K562 (cell line): ENCODE data around the gene ADAMTS14. TPM values are rescaled to one million over a fixed set of nuclear protein-coding genes. Genes with fewer than 3 reads are reported as not detected.

ENCODE experiments used
- ARID1B ChIP-seq: fragments of 450-650 bp; IDR thresholded peaks from 2 replicates; pipeline ENCODE4 v1.6.1; 2016; ENCODE audit warnings: antibody characterized with exemption, mild to moderate bottlenecking, inconsistent platforms
- BCL6 ChIP-seq: fragments of 250-450 bp; sonication (Bioruptor Pico); IDR thresholded peaks from 2 replicates; pipeline ENCODE4 v1.4.0; 2020
- BRCA1 ChIP-seq, 2 experiments: fragments of 450-650 bp in 1 of 2; sonication (generic) in 1 of 2; formaldehyde crosslinking in 1 of 2; IDR thresholded peaks; 2 replicates each; pipeline versions ENCODE4 v1.5.0 to v1.6.1; 2017 to 2020; ENCODE audit warnings: mild to moderate bottlenecking in 1 of 2, missing genetic modification reagents in 1 of 2
- CREM ChIP-seq: IDR thresholded peaks from 2 replicates; pipeline ENCODE4 v1.6.1; 2014; ENCODE audit warnings: antibody characterized with exemption, low read depth
- CTBP1 ChIP-seq: fragments of 450-650 bp; IDR thresholded peaks from 2 replicates; pipeline ENCODE4 v1.6.1; 2016; ENCODE audit warnings: borderline replicate concordance
- NFXL1 ChIP-seq: fragments of 450-650 bp; formaldehyde crosslinking; IDR thresholded peaks from 2 replicates; pipeline ENCODE4 v1.4.0; 2021; ENCODE audit warnings: mild to moderate bottlenecking
- NR1H2 ChIP-seq: sonication (generic); formaldehyde crosslinking; IDR thresholded peaks from 2 replicates; pipeline ENCODE4 v1.4.0; 2020; ENCODE audit warnings: mild to moderate bottlenecking, missing genetic modification reagents
- NR2F6 ChIP-seq: fragments of 450-650 bp; formaldehyde crosslinking; IDR thresholded peaks from 2 replicates; pipeline ENCODE4 v1.4.0; 2020; ENCODE audit warnings: mild to moderate bottlenecking
- RBFOX2 ChIP-seq: fragments of 200-400 bp; formaldehyde crosslinking; IDR thresholded peaks from 2 replicates; pipeline ENCODE4 v1.6.1; 2017; ENCODE audit warnings: low read depth, mild to moderate bottlenecking, low read length, moderate library complexity
- RBM25 ChIP-seq: fragments of 200-400 bp; formaldehyde crosslinking; IDR thresholded peaks from 2 replicates; pipeline ENCODE4 v1.6.1; 2018; ENCODE audit warnings: low read length, low read depth, moderate library complexity; ENCODE audit not compliant: severe bottlenecking
- RCOR1 ChIP-seq, 2 experiments: IDR thresholded peaks; 2 replicates each; pipeline ENCODE4 v1.6.1; 2012; ENCODE audit warnings: low read depth in 2 of 2, low read length in 2 of 2, borderline replicate concordance in 1 of 2, improper control_type of control experiment in 1 of 2
- SIN3B ChIP-seq: fragments of 450-650 bp; IDR thresholded peaks from 2 replicates; pipeline ENCODE4 v1.6.1; 2017; ENCODE audit warnings: low read depth, mild to moderate bottlenecking, moderate library complexity
- SMARCE1 ChIP-seq: fragments of 450-650 bp; IDR thresholded peaks from 2 replicates; pipeline ENCODE4 v1.7.1; 2016; ENCODE audit warnings: mild to moderate bottlenecking
- TAF7 ChIP-seq: fragments of 450-650 bp; IDR thresholded peaks from 2 replicates; pipeline ENCODE4 v1.6.1; 2016; ENCODE audit warnings: missing genetic modification characterization, missing compliant biosample characterization
- TFAM ChIP-seq: fragments of 250-450 bp; sonication (Bioruptor Pico); conservative IDR thresholded peaks from 2 replicates; pipeline ENCODE4 v1.5.0; 2021; ENCODE audit warnings: mild to moderate bottlenecking, moderate library complexity
- XRCC4 ChIP-seq: IDR thresholded peaks from one replicate; pipeline ENCODE4 v1.6.1; 2011; ENCODE audit not compliant: insufficient read depth, insufficient read length; ENCODE audit errors: extremely low read depth
- ZFPM2 ChIP-seq: fragments of 250-450 bp; sonication (Bioruptor Pico); IDR thresholded peaks from 2 replicates; pipeline ENCODE4 v1.5.1; 2022; ENCODE audit warnings: mild to moderate bottlenecking
- ZNF384 ChIP-seq: IDR thresholded peaks from 2 replicates; pipeline ENCODE4 v1.6.1; 2012; ENCODE audit warnings: low read depth, low read length, improper control_type of control experiment
- ZNF707 ChIP-seq: fragments of 250-450 bp; sonication (Bioruptor Pico); conservative IDR thresholded peaks from 2 replicates; pipeline ENCODE4 v1.8.0; 2022; ENCODE audit warnings: inconsistent platforms, mild to moderate bottlenecking, moderate library complexity
- ZNF76 ChIP-seq: fragments of 250-450 bp; sonication (Bioruptor Pico); IDR thresholded peaks from 2 replicates; pipeline ENCODE4 v1.4.0; 2020; ENCODE audit warnings: mild to moderate bottlenecking, moderate library complexity, borderline replicate concordance
- ZNF77 ChIP-seq: fragments of 250-450 bp; sonication (Bioruptor Pico); IDR thresholded peaks from 2 replicates; pipeline ENCODE4 v1.5.0; 2020
- ZNF79 ChIP-seq: fragments of 250-450 bp; sonication (Bioruptor Pico); IDR thresholded peaks from 2 replicates; pipeline ENCODE4 v1.4.0; 2020; ENCODE audit warnings: low read depth, mild to moderate bottlenecking, moderate library complexity
- polyA plus RNA-seq, 8 experiments: library from polyadenylated mRNA; depleted of rRNA in 4 of 8; stranded (reverse) in 5 of 8; unstranded in 3 of 8; fragments of >200 nt; fragmentation: Nextera tagmentation in 2 of 8; fragmentation: Illumina TruSeq in 1 of 8; extraction: Ambion mirVana in 2 of 8; extraction: Trizol in 1 of 8; gene quantifications; 2 replicates each; pipeline versions ENCODE4 v1.2.1 to v1.2.3, GENCODE V29; 2011 to 2014; ENCODE audit warnings: inconsistent platforms in 1 of 8, missing spikeins in 1 of 8
- total RNA-seq, 7 experiments: library from RNA; depleted of rRNA in 6 of 7; stranded (reverse); fragments of >200 nt in 6 of 7; fragmentation: Illumina TruSeq in 2 of 7; extraction: Trizol in 2 of 7; gene quantifications; 2 replicates each; pipeline versions ENCODE4 v1.2.1 to v1.2.3, GENCODE V29; 2011 to 2021; ENCODE audit warnings: low replicate concordance in 1 of 7
- TF ChIP-seq, protein P1 (sequence below): fragments of 200-800 bp; sonication (Bioruptor generic); IDR thresholded peaks from 2 replicates; pipeline ENCODE4 v1.6.1; 2017; ENCODE audit warnings: missing genetic modification characterization, missing compliant biosample characterization
- TF ChIP-seq, protein P2 (sequence below), 2 experiments: IDR thresholded peaks; 2 replicates each; pipeline ENCODE4 v1.6.1; 2012; ENCODE audit warnings: improper control_type of control experiment in 2 of 2, low read depth in 2 of 2, low read length in 2 of 2, borderline replicate concordance in 1 of 2
- TF ChIP-seq, protein P3 (sequence below): fragments of 250-450 bp; sonication (Bioruptor Pico); IDR thresholded peaks from 2 replicates; pipeline ENCODE4 v1.4.0; 2020; ENCODE audit warnings: mild to moderate bottlenecking

ADAMTS14 gene
- total and polyA plus RNA-seq, 9 of the 15 experiments (the other 6 are each of a cell fraction or from before 2014, with no cell fraction given): 0.04 to 37.4 (median 15.9) TPM

DNA sequence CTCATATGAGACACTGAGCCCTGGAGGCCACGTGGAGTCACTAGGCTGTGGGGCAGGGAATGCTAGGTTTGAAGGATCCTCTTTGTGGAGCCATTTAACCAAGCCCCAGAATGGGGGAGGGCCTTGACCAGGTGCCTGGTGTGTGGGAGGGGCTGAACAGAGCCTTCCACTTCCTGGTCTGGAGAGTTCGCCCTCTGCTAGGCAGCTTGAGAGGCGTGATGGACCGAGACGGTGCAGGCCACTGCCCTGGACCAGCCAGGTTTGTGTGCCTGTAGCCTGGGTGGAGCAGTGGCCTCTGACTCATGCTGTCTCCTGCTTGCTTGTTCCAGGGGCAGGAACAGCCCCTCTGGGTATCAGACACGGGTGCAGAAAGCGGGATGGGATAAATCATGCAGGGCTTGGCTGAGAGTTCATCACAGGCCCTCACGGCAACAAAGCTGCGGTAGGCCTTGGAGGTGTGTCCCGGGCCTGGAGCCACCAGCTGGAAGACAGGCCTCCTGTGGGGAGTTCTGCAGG lies 27.4 kb downstream of the ADAMTS14 start (continued):
- TF ChIP-seq ZNF384 (no peak), RBFOX2 (peak; percentile 59), TAF7 (tag) (no peak), ZNF707 (CRISPR knock-in tag) (no peak), TFAM (CRISPR knock-in tag) (no peak), RCOR1 (IDR thresholded peaks at IDR 0.05; ENCODE audit: borderline replicate concordance in 1 of 2, low read depth in 2 of 2, low read length in 2 of 2) (peak in 1 of 2 experiments; percentile 34; a peak in 1 of 4 replicates), BRCA1 (IDR thresholded peaks at IDR 0.05) (no peak), BRCA1 (CRISPR knock-in tag; IDR thresholded peaks at IDR 0.05) (no peak), CTBP1 (peak; percentile 62; the same call in 1 of the 2 replicates), NR1H2 (CRISPR knock-in tag) (no peak), ZNF76 (no peak), CREM (no peak), ZNF77 (CRISPR knock-in tag) (no peak), SMARCE1 (no peak), ZNF79 (CRISPR knock-in tag) (no peak), SIN3B (no peak), XRCC4 (no peak), NR2F6 (CRISPR knock-in tag) (no peak), ZFPM2 (CRISPR knock-in tag) (no peak), RBM25 (no peak), NFXL1 (no peak), BCL6 (CRISPR knock-in tag) (no peak), ARID1B (peak; percentile 20; the same call in 1 of the 2 replicates)
- TF ChIP-seq, protein P1, sequence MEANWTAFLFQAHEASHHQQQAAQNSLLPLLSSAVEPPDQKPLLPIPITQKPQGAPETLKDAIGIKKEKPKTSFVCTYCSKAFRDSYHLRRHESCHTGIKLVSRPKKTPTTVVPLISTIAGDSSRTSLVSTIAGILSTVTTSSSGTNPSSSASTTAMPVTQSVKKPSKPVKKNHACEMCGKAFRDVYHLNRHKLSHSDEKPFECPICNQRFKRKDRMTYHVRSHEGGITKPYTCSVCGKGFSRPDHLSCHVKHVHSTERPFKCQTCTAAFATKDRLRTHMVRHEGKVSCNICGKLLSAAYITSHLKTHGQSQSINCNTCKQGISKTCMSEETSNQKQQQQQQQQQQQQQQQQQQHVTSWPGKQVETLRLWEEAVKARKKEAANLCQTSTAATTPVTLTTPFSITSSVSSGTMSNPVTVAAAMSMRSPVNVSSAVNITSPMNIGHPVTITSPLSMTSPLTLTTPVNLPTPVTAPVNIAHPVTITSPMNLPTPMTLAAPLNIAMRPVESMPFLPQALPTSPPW (CRISPR knock-in tag): no peak
- TF ChIP-seq, protein P2, sequence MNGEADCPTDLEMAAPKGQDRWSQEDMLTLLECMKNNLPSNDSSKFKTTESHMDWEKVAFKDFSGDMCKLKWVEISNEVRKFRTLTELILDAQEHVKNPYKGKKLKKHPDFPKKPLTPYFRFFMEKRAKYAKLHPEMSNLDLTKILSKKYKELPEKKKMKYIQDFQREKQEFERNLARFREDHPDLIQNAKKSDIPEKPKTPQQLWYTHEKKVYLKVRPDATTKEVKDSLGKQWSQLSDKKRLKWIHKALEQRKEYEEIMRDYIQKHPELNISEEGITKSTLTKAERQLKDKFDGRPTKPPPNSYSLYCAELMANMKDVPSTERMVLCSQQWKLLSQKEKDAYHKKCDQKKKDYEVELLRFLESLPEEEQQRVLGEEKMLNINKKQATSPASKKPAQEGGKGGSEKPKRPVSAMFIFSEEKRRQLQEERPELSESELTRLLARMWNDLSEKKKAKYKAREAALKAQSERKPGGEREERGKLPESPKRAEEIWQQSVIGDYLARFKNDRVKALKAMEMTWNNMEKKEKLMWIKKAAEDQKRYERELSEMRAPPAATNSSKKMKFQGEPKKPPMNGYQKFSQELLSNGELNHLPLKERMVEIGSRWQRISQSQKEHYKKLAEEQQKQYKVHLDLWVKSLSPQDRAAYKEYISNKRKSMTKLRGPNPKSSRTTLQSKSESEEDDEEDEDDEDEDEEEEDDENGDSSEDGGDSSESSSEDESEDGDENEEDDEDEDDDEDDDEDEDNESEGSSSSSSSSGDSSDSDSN (IDR thresholded peaks at IDR 0.05; ENCODE audit: borderline replicate concordance in 1 of 2, low read depth in 2 of 2, low read length in 2 of 2): no peak
- TF ChIP-seq, protein P3, sequence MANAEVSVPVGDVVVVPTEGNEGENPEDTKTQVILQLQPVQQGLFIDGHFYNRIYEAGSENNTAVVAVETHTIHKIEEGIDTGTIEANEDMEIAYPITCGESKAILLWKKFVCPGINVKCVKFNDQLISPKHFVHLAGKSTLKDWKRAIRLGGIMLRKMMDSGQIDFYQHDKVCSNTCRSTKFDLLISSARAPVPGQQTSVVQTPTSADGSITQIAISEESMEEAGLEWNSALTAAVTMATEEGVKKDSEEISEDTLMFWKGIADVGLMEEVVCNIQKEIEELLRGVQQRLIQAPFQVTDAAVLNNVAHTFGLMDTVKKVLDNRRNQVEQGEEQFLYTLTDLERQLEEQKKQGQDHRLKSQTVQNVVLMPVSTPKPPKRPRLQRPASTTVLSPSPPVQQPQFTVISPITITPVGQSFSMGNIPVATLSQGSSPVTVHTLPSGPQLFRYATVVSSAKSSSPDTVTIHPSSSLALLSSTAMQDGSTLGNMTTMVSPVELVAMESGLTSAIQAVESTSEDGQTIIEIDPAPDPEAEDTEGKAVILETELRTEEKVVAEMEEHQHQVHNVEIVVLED: no peak
